ENCODE measurements around the gene HLA-DPA1.

Gene HLA-DPA1

DNA sequence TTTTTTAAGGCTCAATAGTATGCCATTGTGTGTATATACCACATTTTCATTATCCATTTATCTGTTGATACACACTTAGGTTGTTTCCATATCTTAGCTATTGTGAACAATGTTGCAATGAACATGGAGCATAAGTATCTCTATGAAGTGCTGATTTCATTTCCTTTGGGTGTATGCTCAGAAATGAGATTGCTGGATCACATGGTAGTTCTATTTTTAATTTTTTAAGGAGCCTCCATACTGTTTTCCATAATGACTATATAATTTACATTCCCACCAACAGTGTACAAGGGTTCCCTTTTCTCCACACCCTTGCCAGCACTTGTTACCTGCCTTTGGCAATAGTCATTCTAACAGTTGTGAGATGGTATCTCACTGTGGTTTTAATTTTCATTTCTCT lies 48.9 kb downstream of the HLA-DPA1 start:
- Histone ChIP-seq H3K9ac (ENCODE audit: low read length) (no peak overlapping the region), H3K4me1 (ENCODE audit: low read length) (peaks cover 35% of the 10 kb centered on the region), H2AFZ (ENCODE audit: low read depth, low read length) (no peak overlapping the region), H3K4me3 (ENCODE audit: low read length) (no peak overlapping the region), H3K9me3 (ENCODE audit: insufficient read depth, low read length) (0 out of 2 replicates have a peak, but pooled peaks cover 4% of the 10 kb centered on the region), H3K36me3 (replicated peaks; ENCODE audit: low read depth, low read length) (no peaks in the 10 kb centered on the region), H4K20me1 (ENCODE audit: insufficient read depth, low read length) (no peaks in the 10 kb centered on the region), H3K27ac (ENCODE audit: low read length) (no peak overlapping the region), H3K79me2 (ENCODE audit: low read length) (no peaks in the 10 kb centered on the region), H3K27me3 (ENCODE audit: low read depth, low read length) (no peaks in the 10 kb centered on the region), H3K4me2 (ENCODE audit: low read length) (no peak overlapping the region)
- TF ChIP-seq, protein P1, sequence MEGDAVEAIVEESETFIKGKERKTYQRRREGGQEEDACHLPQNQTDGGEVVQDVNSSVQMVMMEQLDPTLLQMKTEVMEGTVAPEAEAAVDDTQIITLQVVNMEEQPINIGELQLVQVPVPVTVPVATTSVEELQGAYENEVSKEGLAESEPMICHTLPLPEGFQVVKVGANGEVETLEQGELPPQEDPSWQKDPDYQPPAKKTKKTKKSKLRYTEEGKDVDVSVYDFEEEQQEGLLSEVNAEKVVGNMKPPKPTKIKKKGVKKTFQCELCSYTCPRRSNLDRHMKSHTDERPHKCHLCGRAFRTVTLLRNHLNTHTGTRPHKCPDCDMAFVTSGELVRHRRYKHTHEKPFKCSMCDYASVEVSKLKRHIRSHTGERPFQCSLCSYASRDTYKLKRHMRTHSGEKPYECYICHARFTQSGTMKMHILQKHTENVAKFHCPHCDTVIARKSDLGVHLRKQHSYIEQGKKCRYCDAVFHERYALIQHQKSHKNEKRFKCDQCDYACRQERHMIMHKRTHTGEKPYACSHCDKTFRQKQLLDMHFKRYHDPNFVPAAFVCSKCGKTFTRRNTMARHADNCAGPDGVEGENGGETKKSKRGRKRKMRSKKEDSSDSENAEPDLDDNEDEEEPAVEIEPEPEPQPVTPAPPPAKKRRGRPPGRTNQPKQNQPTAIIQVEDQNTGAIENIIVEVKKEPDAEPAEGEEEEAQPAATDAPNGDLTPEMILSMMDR (IDR thresholded peaks at IDR 0.05; ENCODE audit: low read depth, low read length), result no peak
- TF ChIP-seq EZH2phosphoT487 (IDR thresholded peaks at IDR 0.05; ENCODE audit: low read depth), result no peak

GRCh38 chr6:33023536-33023935 lies 49.9 kb downstream of the HLA-DPA1 start:
- 0 out of 2 replicates have a peak, but pooled peaks cover 4% of the 10 kb centered on the region for H3K9me3 ChIP-seq (ENCODE audit: insufficient read depth, low read length)
- H2AFZ ChIP-seq (ENCODE audit: low read depth, low read length), result no peak overlapping the region
- no peak overlapping the region for H3K27ac ChIP-seq (ENCODE audit: low read length)
- no peaks in the 10 kb centered on the region for H3K36me3 ChIP-seq (replicated peaks; ENCODE audit: low read depth, low read length)
- H3K4me1 ChIP-seq (ENCODE audit: low read length), result peaks cover 34% of the 10 kb centered on the region
- no peak for TF ChIP-seq EZH2phosphoT487 (IDR thresholded peaks at IDR 0.05; ENCODE audit: low read depth)
- TF ChIP-seq, protein P1 (IDR thresholded peaks at IDR 0.05; ENCODE audit: low read depth, low read length), result no peak
- H3K4me2 ChIP-seq (ENCODE audit: low read length), result no peak overlapping the region
- H4K20me1 ChIP-seq (ENCODE audit: insufficient read depth, low read length), result no peaks in the 10 kb centered on the region
- no peak overlapping the region for H3K4me3 ChIP-seq (ENCODE audit: low read length)
- H3K27me3 ChIP-seq (ENCODE audit: low read depth, low read length), result no peaks in the 10 kb centered on the region
- H3K9ac ChIP-seq (ENCODE audit: low read length), result no peak overlapping the region
- H3K79me2 ChIP-seq (ENCODE audit: low read length), result no peaks in the 10 kb centered on the region

DNA sequence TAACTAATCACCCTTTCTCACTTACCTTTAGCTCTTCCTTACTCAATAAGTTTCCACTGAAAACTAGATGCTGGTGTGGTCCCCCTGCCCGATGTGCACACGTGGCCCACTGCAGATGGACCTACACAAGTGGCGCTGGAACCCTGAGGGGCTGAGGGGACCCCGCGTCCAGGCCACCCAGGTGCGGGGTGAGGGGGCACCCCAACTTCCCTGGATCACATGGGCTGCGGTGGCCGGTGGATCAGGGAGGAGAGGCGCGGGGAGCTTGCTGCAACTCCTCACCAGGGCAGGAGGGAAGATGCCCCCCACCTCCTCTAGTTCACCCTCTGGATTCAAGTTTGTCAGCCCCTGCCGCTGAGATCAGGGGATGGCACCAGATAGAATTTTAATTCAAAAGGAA lies 51.5 kb downstream of the HLA-DPA1 start:
- Histone ChIP-seq H3K9me3 (ENCODE audit: insufficient read depth, low read length) (0 out of 2 replicates have a peak, but pooled peaks cover 4% of the 10 kb centered on the region), H3K27me3 (ENCODE audit: low read depth, low read length) (no peaks in the 10 kb centered on the region), H3K4me2 (ENCODE audit: low read length) (no peak overlapping the region), H3K9ac (ENCODE audit: low read length) (no peak overlapping the region), H3K36me3 (replicated peaks; ENCODE audit: low read depth, low read length) (no peaks in the 10 kb centered on the region), H3K27ac (ENCODE audit: low read length) (no peak overlapping the region), H3K4me3 (ENCODE audit: low read length) (no peak overlapping the region), H2AFZ (ENCODE audit: low read depth, low read length) (no peak overlapping the region), H4K20me1 (ENCODE audit: insufficient read depth, low read length) (no peaks in the 10 kb centered on the region), H3K79me2 (ENCODE audit: low read length) (no peaks in the 10 kb centered on the region), H3K4me1 (ENCODE audit: low read length) (peaks cover 38% of the 10 kb centered on the region)
- no peak for TF ChIP-seq EZH2phosphoT487 (IDR thresholded peaks at IDR 0.05; ENCODE audit: low read depth)
- TF ChIP-seq, protein P1 (IDR thresholded peaks at IDR 0.05; ENCODE audit: low read depth, low read length), result no peak

DNA sequence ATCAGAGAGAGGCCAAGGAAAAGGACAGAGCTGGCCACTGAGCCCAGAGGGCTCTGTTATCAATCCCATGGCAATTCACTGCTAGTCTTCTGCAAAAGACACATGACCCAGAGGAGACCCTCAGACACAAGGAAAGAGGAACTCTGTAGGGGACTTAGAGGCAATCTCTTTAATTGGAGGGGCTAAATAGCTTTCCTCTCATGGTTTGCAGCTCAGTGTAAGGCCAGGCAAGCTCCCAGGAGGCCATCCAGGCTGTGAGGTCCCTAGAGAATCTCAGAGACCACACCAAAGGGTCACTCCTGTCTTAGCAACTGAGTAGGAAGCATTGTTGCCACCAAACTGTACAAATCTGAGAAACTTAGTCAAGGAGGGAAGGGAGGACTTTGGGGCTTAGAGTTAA lies 54.1 kb downstream of the HLA-DPA1 start:
- Histone ChIP-seq H3K9ac (ENCODE audit: low read length) (peak overlapping the region; percentile 57), H3K4me2 (ENCODE audit: low read length) (peak overlapping the region; percentile 73), H3K4me1 (ENCODE audit: low read length) (peaks cover 41% of the 10 kb centered on the region), H3K36me3 (replicated peaks; ENCODE audit: low read depth, low read length) (no peaks in the 10 kb centered on the region), H2AFZ (ENCODE audit: low read depth, low read length) (0 out of 2 replicates have a peak overlapping the region, but pooled peaks have one; percentile 17), H3K79me2 (ENCODE audit: low read length) (no peaks in the 10 kb centered on the region), H3K9me3 (ENCODE audit: insufficient read depth, low read length) (no peaks in the 10 kb centered on the region), H4K20me1 (ENCODE audit: insufficient read depth, low read length) (no peaks in the 10 kb centered on the region), H3K27me3 (ENCODE audit: low read depth, low read length) (no peaks in the 10 kb centered on the region), H3K27ac (ENCODE audit: low read length) (peak overlapping the region; percentile 82), H3K4me3 (ENCODE audit: low read length) (peak overlapping the region; percentile 60)
- TF ChIP-seq, protein P1 (IDR thresholded peaks at IDR 0.05; ENCODE audit: low read depth, low read length), result no peak
- TF ChIP-seq EZH2phosphoT487 (IDR thresholded peaks at IDR 0.05; ENCODE audit: low read depth), result no peak

Data from OCI-LY3 (cell line).